CD4-positive, alpha-beta T cell treated with Interleukin-17A for 4 hours (primary cell): ENCODE measurements around the gene DGKI.

ENCODE experiments used
- DNase-seq: peaks from one replicate; pipeline ENCODE4 v3.0.0-alpha.2; 2020; ENCODE audit warnings: mixed read lengths

The DGKI gene

DNA sequence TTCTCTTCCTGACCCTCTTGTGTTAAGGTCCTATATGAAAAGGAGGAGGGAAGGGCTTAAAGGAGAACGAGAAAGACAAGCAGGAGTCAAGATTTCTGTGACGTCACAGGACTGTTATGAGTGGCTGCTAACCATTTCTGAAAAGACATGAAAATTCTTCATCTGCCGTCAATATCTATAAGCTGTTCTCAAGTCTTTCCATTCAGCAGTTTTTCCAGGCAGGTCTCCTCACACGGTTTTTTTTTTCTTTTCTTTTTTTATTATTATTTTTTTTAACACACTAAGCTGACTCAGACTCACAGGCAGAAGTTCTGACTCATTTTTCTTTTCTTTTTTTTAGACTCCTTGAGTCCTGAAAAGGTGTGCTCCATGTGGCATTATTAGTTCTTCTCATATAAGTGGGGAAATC is 72.0 kb downstream of the DGKI start:
- DNase-seq: no peak

- DNase-seq: no peak
Measured at GRCh38 chr7:137772748-137773147, 74.0 kb downstream of the DGKI start.

DNA sequence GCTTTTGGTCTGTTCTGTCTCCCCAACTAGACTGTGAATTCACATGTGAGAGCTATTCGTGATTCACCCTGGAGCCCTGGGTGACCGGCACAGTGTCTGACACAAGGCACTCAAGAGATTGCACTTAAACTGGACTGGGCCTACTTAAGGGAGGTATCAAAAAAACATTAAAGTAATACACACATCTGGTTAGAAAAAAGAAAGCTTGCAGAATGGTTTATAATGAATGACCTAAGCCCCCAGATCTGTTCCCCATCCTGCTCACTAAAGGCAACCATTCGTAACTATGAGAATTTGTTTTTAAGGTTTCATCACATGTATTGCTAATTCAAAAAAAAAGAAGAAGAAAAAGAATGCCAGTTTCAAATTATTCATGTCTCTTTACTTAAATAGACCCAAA is 74.5 kb downstream of the DGKI start:
- DNase-seq: no peak

DNA sequence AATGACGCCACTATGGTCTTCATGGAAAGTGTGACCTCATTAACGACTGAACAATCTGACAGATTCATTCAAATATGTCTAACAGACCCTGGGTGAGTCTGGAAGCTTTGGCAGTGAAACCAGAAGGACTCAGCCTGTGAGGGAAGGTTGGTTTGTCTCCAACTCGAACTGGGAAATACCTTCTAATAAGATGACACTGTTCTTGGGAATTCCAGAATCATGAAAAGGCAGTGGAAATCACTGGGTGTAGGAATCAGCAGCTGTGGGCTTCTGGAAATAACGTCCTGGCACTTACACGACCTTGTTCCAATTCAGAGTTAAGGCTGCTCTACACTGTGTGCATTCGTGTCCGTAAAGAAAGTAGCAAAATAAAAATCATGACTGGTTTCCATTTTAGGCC is 75.1 kb downstream of the DGKI start:
- DNase-seq: no peak

DNA sequence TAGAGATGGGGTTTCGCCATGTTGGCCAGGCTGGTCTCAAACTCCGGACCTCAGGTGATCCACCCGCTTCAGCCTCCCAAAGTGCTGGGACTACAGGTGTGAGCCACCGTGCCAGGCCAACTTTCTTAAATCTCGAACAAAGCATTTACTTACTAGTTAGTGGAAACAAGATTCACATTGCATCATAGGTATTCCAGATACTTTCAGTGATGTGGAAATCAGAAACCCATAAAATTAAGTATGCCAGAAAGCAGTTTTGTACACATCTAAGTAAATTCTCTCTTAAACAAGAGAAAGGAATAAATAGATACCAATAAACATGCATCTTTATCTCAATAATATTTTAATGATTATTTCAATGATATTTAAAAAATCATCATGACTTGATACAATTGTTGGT is 75.5 kb downstream of the DGKI start:
- DNase-seq: no peak

- no peak for DNase-seq
Measured at GRCh38 chr7:137768366-137768765, 78.4 kb downstream of the DGKI start.

GRCh38 chr7:137762334-137762733 is 84.4 kb downstream of the DGKI start:
- DNase-seq: no peak

- DNase-seq: no peak
Measured at GRCh38 chr7:137760111-137760510, 86.7 kb downstream of the DGKI start.

DNA sequence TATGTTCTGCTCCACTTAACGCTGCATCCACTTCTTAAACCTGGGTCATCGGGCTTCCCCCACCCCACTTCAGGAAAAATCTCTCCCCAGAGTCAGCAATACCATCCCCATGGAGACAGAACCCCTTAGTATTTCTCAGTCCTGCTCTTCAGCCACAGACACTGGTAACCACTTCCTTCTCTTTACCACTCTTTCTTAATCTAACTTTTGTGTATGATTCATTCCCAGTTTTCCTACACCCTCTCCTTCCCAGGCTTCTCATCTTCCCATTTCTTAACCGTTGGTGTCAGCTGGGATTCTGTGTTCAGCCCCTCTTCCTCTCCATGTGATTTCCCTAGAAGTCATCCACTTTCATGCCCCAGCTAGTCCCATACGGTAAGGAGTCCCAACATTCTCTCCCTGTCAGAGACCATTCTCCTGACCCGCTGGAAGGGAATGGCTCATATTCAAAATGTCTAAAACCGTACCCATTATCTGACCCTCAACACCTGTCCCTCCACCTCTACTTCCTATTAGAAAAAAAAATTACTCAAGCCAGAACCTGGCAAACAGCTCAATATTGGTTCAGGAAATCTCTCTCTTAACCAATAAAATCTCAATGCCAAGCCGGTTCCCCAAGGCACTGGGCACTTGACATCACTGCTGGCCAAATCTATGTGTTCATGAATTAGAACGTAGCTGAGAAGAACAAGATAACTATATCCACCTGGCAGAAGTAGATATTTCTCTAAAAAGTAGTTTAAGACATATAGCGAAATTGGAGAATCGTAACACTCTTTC is 89.4 kb downstream of the DGKI start:
- no peak for DNase-seq

GRCh38 chr7:137755846-137756651 is 90.7 kb downstream of the DGKI start:
- DNase-seq: no peak

- DNase-seq: no peak
Measured at GRCh38 chr7:137755427-137755826, 91.3 kb downstream of the DGKI start.

- no peak for DNase-seq
Measured at GRCh38 chr7:137753948-137754851, 92.6 kb downstream of the DGKI start.

DNA sequence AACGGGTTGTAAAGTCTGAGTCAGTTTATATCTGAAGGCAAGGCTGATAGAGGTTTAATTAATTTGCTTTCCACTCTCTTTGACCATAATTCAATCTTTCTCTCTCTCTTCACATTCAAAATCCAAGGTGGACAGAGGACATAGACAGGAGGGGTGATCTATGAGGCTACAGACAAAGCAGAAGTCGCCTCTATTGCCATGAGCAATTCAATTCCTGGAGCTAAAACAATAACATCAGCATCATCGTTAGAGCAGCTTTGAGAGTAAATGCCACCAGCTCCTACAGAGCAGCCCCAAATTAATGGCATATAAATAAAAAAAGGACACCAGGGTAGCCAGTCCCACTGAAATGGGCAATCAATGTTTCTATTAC is 93.2 kb downstream of the DGKI start:
- no peak for DNase-seq

DNA sequence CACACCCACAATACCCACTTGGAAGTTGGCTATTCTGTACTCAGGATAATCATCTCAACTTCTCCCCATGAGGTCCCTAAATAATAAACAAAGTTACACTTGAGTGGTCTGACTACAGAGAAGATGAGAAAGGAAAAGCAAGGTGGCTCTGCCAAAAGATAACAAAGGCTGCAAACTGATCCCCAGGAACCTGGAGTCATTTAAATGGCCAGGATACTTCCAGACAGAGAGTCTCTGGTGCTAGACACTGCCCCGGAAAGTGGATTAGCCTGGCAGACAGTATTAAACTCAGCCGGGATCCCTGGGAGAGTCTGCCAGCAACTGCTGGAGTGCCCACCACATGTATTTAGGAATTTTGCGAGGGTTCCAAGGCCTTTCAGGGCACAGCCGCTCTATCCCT is 93.7 kb downstream of the DGKI start:
- no peak for DNase-seq

GRCh38 chr7:137751361-137752009 is 95.3 kb downstream of the DGKI start:
- DNase-seq: no peak

- DNase-seq: no peak
Measured at GRCh38 chr7:137747359-137748031, 99.3 kb downstream of the DGKI start.

DNA sequence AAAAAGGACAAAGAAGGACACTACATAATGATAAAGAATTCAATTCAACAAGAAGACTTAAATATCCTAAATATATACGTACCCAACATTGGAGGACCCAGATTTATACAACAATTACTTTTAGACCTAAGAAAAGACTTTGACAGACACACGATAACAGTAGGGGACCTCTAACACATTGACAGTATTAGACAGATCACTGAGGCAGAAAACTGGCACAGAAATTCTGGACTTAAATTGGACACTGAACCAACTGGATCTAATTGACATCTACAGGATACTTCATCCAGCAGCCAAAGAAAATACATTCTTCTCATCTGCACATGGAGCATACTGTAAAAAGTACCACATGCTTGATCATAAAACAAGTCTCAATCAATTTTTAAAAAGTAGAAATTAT is 103.8 kb downstream of the DGKI start:
- no peak for DNase-seq

- DNase-seq: no peak
Measured at GRCh38 chr7:137742051-137742450, 104.7 kb downstream of the DGKI start.

GRCh38 chr7:137741443-137741842 is 105.3 kb downstream of the DGKI start:
- no peak for DNase-seq

GRCh38 chr7:137734221-137734620 is 112.6 kb downstream of the DGKI start:
- DNase-seq: no peak

- no peak for DNase-seq
Measured at GRCh38 chr7:137732168-137732567, 114.6 kb downstream of the DGKI start.

GRCh38 chr7:137731436-137731835 is 115.3 kb downstream of the DGKI start:
- DNase-seq: no peak
